Stomach (tissue), 9 donors: ENCODE measurements around the gene ZNF629. TPM values are rescaled to one million over a fixed set of nuclear protein-coding genes. Genes with fewer than 3 reads are reported as not detected.
"Not testable (repeated sequence)": the region's sequence is repeated elsewhere in the genome, so short reads cannot be mapped to it uniquely, and the experiment has no call there.

ENCODE experiments used
- DNase-seq, 2 donors: peaks; one replicate each; pipeline versions ENCODE4 v3.0.0 to v3.0.0-alpha.2; 2013 to 2019
- H3K27ac ChIP-seq, 5 donors: fragments of 200-600 bp in 4 of 5; sonication (generic) in 4 of 5; one replicate each; pipeline ENCODE4 v1.5.1; 2013 to 2019; ENCODE audit warnings: mild to moderate bottlenecking in 1 of 5, moderate library complexity in 1 of 5
- H3K27me3 ChIP-seq, 3 donors: fragments of 200-600 bp; sonication (generic); one replicate each; pipeline ENCODE4 v1.5.1; 2017 to 2019; ENCODE audit warnings: mixed run types in 1 of 3
- H3K36me3 ChIP-seq, 4 donors: fragments of 200-600 bp; sonication (generic); 1 replicate in 3 of 4; 2 replicates in 1 of 4; pipeline ENCODE4 v1.5.1; 2016 to 2019
- H3K4me1 ChIP-seq, 4 donors: fragments of 200-600 bp; sonication (generic); one replicate each; pipeline ENCODE4 v1.5.1; 2016 to 2019
- H3K4me3 ChIP-seq, 4 donors: fragments of 200-600 bp; sonication (generic) in 3 of 4; one replicate each; pipeline ENCODE4 v1.5.1; 2016 to 2019; ENCODE audit warnings: mild to moderate bottlenecking in 1 of 4
- H3K9me3 ChIP-seq, 4 donors: fragments of 200-600 bp; sonication (generic); one replicate each; pipeline ENCODE4 v1.5.1; 2016 to 2019
- EP300 ChIP-seq: sonication (generic); formaldehyde crosslinking; IDR thresholded peaks from one replicate; pipeline ENCODE4 v1.6.1; 2017; ENCODE audit warnings: antibody characterized with exemption
- POLR2A ChIP-seq, 4 donors: fragments of 450-650 bp; IDR thresholded peaks; one replicate each; pipeline ENCODE4 v1.6.1; 2016; ENCODE audit warnings: antibody characterized with exemption in 4 of 4, control low read depth in 2 of 4, mild to moderate bottlenecking in 1 of 4, moderate library complexity in 1 of 4
- POLR2AphosphoS5 ChIP-seq, 3 donors: sonication (generic); formaldehyde crosslinking; IDR thresholded peaks; one replicate each; pipeline ENCODE4 v1.6.1; 2016; ENCODE audit warnings: antibody characterized with exemption in 3 of 3
- WGBS, 5 donors: extraction: QIAGEN DNeasy Blood & Tissue Kit in 3 of 5; methylation state at CpG; one replicate each; pipeline versions ENCODE4 v1.1.5 to v1.1.7; 2013 to 2018; 5-methylcytosine and 5-hydroxymethylcytosine counted together
- intact Hi-C: fragments of 100-400 bp; cut with DNase I; formaldehyde crosslinking; loops from one replicate; pipeline ENCODE4 v1.15.1; 2023; ENCODE audit warnings: low total_unique reads
- polyA plus RNA-seq, 3 donors: library from polyadenylated mRNA; stranded (reverse); fragments of 200-250 nt; gene quantifications; one replicate each; pipeline ENCODE4 v1.2.3, GENCODE V29; 2013
- total RNA-seq, 5 donors: library from RNA; depleted of rRNA; stranded (reverse); fragments of >200 nt; gene quantifications; one replicate each; pipeline versions ENCODE4 v1.1.0 to v1.2.3, GENCODE V29; 2014 to 2016
- TF ChIP-seq, protein P1 (sequence below), 7 experiments: fragments of 450-650 bp in 4 of 7; fragments of 200-600 bp in 3 of 7; sonication (generic) in 3 of 7; IDR thresholded peaks; one replicate each; pipeline ENCODE4 v1.5.1; 2016 to 2019; ENCODE audit warnings: antibody characterized with exemption in 7 of 7, control low read depth in 2 of 7, mild to moderate bottlenecking in 1 of 7
- donor health status: healthy with polysubstance abuse.
- donor health status: Bipolar disorder and iron deficiency.
- donor health status: healthy.

Gene ZNF629
- total and polyA plus RNA-seq, 8 donors, result 4.4 to 21.3 (median 10.9) TPM

DNA sequence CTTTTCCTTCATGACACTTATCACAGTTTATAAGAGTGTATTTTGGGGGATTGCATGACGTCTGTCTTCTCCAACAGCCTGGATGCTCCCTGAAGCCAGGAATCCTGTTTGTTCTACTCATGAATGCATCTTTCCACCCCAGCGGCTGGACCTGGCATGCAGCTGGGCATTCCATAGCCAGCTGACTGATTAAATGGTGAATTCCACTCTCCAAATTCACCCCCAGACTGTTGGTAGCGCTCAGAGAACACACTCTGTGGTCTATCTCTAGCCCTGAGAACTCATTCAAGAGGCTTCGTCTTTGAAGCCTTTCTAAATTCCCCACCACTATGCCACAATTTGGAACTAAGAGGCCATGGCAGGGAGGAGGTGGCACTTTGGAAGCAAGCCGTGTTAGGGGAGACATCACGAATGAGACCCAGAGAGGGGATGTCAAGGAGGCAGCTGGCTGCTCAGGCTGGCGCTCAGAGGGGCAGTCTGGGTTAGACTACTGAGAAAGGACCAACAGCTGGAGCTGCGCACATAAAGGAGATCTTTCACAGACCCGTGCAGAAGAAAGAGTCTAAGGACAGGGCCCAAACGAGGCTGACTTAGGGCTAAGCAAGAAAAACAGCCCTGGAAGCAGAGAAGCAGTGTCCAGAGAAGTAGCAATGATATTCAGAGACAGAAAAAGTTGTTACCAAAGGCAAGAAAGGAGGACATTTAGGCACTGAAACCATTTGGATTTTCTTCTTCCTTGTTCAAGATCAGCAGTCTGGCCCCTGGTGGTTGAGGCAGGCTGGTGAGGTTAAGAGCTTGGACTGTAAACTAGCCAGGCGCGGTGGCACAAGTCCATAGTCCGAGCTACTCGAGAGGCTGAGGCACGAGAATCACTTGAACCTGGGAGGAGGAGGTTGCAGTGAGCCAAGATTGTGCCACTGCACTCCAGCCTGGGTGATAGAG, 42.4 kb upstream of the ZNF629 start:
- H3K36me3 ChIP-seq, result peaks cover 0 to 10% (median 7%) of the 10 kb centered on the region in 4 donors
- H3K27ac ChIP-seq, result no peak overlapping the region
- no peak overlapping the region for H3K4me3 ChIP-seq
- no peak for TF ChIP-seq POLR2A (IDR thresholded peaks at IDR 0.05)
- TF ChIP-seq, protein P1, sequence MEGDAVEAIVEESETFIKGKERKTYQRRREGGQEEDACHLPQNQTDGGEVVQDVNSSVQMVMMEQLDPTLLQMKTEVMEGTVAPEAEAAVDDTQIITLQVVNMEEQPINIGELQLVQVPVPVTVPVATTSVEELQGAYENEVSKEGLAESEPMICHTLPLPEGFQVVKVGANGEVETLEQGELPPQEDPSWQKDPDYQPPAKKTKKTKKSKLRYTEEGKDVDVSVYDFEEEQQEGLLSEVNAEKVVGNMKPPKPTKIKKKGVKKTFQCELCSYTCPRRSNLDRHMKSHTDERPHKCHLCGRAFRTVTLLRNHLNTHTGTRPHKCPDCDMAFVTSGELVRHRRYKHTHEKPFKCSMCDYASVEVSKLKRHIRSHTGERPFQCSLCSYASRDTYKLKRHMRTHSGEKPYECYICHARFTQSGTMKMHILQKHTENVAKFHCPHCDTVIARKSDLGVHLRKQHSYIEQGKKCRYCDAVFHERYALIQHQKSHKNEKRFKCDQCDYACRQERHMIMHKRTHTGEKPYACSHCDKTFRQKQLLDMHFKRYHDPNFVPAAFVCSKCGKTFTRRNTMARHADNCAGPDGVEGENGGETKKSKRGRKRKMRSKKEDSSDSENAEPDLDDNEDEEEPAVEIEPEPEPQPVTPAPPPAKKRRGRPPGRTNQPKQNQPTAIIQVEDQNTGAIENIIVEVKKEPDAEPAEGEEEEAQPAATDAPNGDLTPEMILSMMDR (IDR thresholded peaks at IDR 0.05), result peak in 2 of 7 experiments; percentile 9 to 11
- no peak for TF ChIP-seq EP300
- H3K9me3 ChIP-seq, result no peaks in the 10 kb centered on the region
- no peaks in the 10 kb centered on the region for H3K27me3 ChIP-seq
- H3K4me1 ChIP-seq, result peaks cover 0 to 9% (median 0%) of the 10 kb centered on the region in 4 donors
- intact Hi-C loops, result no loop called here
- DNase-seq, result peak; percentile 59 to 60
- 69 to 76% (median 70%) methylated on average over 11 to 15 of the region's 15 CpGs for WGBS, 5 donors

DNA sequence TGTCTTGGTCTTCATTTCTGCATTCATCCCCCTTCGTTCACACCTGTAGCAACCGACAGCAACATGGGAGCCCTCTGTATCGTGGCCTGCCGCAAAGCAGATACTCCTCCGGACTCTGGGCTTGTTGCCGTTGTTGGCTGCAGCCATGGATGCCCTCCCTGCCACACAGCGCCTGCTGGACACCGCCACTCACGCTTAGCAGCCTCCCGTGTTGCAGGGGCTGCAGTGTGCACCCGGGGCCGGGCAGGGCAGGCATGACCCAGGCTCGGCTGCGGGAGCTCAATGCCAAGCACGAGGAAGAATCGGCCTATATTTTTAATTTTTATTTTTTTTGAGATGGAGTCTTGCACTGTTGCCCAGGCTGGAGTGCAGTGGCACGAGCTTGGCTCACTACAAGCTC, 34.9 kb upstream of the ZNF629 start:
- 88 to 92% (median 91%) methylated on average over 17 of the region's 17 CpGs for WGBS, 5 donors
- Histone ChIP-seq H3K4me3 (no peak overlapping the region), H3K4me1 (peaks cover 0 to 16% (median 0%) of the 10 kb centered on the region in 4 donors), H3K27me3 (no peaks in the 10 kb centered on the region), H3K9me3 (no peaks in the 10 kb centered on the region), H3K27ac (no peak overlapping the region), H3K36me3 (no peaks in the 10 kb centered on the region)
- no peak for DNase-seq
- intact Hi-C loops, result no loop called here
- no peak for TF ChIP-seq EP300
- no peak for TF ChIP-seq POLR2AphosphoS5 (IDR thresholded peaks at IDR 0.05)
- TF ChIP-seq, protein P1 (IDR thresholded peaks at IDR 0.05), result no peak
- no peak for TF ChIP-seq POLR2A (IDR thresholded peaks at IDR 0.05)

DNA sequence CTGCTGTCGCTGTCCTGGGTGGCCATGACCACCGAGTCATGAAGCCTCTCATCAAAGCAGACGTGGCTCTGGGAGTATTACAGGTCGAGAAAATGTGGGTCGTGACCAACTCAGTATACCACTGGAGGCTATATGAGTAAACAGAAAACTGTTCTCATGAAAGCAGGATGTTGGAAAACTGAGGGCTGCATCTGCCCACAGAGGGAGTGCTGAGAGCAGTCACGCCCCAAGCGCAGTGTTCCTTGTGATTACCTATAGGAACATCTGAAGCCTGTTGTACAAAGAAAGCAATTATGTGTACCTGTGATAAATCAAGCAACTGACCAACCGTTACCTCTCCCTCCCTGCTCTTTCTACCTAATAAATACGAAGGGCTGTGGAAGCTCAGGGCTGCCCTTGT, 34.4 kb upstream of the ZNF629 start:
- peaks cover 0 to 16% (median 0%) of the 10 kb centered on the region in 4 donors for H3K4me1 ChIP-seq
- 69 to 85% (median 79%) methylated on average over 9 of the region's 9 CpGs for WGBS, 5 donors
- H3K27me3 ChIP-seq, H3K9me3 ChIP-seq, H3K36me3 ChIP-seq, DNase-seq, H3K4me3 ChIP-seq, H3K27ac ChIP-seq, intact Hi-C loops: not testable (repeated sequence)

DNA sequence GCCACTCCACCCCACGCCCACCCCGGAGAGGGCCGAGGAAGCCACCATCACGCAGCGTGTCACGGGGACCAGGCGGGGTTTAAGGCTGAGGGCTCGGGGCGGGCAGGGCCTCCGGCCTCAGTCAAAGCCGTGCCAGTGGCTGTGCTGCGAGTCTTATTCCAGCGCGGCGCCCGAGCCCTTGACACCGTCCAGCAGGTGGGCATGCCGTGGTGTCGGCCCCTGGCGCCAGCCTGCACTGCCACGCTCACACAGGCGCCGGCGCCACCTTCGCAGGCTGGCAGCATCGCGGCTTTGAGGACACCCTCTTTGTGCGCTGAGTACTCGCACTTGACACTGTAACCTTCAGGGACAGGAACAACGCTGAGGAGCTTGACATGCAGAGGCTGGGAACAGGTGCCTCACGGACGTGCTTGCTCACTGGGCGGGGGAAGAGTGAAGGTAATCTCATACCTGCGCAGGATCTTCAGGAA, 34.0 kb upstream of the ZNF629 start:
- no peak for DNase-seq
- 78 to 88% (median 84%) methylated on average over 17 to 34 of the region's 34 CpGs for WGBS, 5 donors
- Histone ChIP-seq H3K36me3 (no peaks in the 10 kb centered on the region), H3K9me3 (no peaks in the 10 kb centered on the region), H3K27me3 (no peaks in the 10 kb centered on the region), H3K27ac (no peak overlapping the region), H3K4me1 (peaks cover 0 to 16% (median 0%) of the 10 kb centered on the region in 4 donors), H3K4me3 (no peak overlapping the region)
- TF ChIP-seq EP300, result no peak
- TF ChIP-seq, protein P1 (IDR thresholded peaks at IDR 0.05), result no peak
- no peak for TF ChIP-seq POLR2AphosphoS5 (IDR thresholded peaks at IDR 0.05)
- no peak for TF ChIP-seq POLR2A (IDR thresholded peaks at IDR 0.05)
- intact Hi-C loops, result no loop called here

DNA sequence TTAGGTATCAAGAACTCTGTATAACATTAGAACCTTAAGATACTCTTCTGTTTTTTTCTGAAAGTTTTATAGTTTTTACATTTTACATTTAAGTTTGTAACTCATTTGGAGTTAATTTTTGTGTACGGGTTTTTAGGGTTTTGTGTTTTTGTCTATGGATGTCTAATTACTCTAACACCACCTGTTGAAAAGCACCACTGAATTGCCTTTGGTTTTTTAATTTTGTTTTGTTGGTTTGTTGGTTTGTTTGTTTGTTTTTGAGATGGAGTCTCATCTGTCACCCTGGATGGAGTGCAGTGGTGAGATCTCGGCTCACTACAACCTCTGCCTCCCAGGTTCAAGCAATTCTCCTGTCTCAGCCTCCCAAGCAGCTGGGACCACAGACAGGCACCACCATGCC, 29.8 kb upstream of the ZNF629 start:
- no peak for DNase-seq
- 61 to 75% (median 65%) methylated on average over 2 of the region's 2 CpGs for WGBS, 5 donors
- TF ChIP-seq POLR2AphosphoS5 (IDR thresholded peaks at IDR 0.05) (no peak), EP300 (no peak), POLR2A (IDR thresholded peaks at IDR 0.05) (no peak)
- TF ChIP-seq, protein P1 (IDR thresholded peaks at IDR 0.05), result no peak
- H3K4me3 ChIP-seq, result no peak overlapping the region
- H3K27me3 ChIP-seq, result no peaks in the 10 kb centered on the region
- H3K27ac ChIP-seq, result no peak overlapping the region
- no peaks in the 10 kb centered on the region for H3K36me3 ChIP-seq
- intact Hi-C loops, result no loop called here
- H3K9me3 ChIP-seq, result no peaks in the 10 kb centered on the region
- peaks cover 6 to 18% (median 10%) of the 10 kb centered on the region in 4 donors for H3K4me1 ChIP-seq
